Astrocyte (in vitro differentiated cells and primary cell): Measurements from ENCODE around the gene C2CD4C.

Experiments used
- EZH2 ChIP-seq: IDR thresholded peaks from 2 replicates; pipeline ENCODE4 v1.6.1; 2012; ENCODE audit warnings: mild to moderate bottlenecking, low read length, inconsistent platforms; ENCODE audit not compliant: insufficient read depth
- TF ChIP-seq, protein P1 (sequence below): IDR thresholded peaks from 2 replicates; pipeline ENCODE4 v1.5.1; 2011; ENCODE audit warnings: low read depth, mild to moderate bottlenecking, inconsistent platforms, low read length, moderate library complexity; ENCODE audit not compliant: insufficient read depth

DNA sequence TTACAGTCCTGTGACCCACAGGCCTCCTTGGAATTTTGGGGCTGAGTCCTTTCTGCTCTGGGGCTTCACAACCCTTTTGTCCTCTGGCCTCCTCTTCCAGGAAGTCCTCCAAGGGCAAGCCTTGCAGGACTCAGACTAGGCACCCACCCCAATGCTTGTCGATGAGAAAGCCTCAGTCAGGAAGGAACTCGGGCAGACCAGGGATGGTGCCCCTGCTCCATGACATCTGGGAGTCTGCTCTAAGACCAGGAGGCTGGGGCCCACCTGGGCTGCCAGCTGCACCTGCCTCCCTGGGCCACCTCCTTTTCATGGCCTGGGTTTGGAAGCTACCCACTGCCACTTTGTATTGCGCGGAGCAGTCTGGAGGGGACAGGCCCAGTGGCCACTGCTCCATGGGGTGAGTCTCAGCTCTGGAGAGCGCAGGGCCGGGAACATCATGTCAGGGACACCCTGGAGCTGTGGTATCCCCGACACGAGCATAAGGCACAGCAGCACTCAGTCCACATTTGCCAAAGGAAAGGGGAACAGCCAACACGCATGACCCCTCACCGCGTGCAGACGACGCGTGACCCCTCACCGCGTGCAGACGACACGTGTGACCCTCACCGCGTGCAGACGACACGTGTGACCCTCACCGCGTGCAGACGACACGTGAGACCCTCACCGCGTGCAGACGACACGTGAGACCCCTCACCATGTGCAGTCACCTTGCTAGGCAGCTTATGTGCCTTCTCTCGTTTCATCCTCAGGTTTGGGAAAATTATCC lies 10.8 kb downstream of the C2CD4C start:
- TF ChIP-seq, protein P1, sequence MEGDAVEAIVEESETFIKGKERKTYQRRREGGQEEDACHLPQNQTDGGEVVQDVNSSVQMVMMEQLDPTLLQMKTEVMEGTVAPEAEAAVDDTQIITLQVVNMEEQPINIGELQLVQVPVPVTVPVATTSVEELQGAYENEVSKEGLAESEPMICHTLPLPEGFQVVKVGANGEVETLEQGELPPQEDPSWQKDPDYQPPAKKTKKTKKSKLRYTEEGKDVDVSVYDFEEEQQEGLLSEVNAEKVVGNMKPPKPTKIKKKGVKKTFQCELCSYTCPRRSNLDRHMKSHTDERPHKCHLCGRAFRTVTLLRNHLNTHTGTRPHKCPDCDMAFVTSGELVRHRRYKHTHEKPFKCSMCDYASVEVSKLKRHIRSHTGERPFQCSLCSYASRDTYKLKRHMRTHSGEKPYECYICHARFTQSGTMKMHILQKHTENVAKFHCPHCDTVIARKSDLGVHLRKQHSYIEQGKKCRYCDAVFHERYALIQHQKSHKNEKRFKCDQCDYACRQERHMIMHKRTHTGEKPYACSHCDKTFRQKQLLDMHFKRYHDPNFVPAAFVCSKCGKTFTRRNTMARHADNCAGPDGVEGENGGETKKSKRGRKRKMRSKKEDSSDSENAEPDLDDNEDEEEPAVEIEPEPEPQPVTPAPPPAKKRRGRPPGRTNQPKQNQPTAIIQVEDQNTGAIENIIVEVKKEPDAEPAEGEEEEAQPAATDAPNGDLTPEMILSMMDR = no peak
- no peak for TF ChIP-seq EZH2
